ENCODE results near the gene CCDC154.

Gene CCDC154

GRCh38 chr16:1435921-1436697 is 8.2 kb downstream of the CCDC154 start:
- no peak for DNase-seq (ENCODE audit: low read depth)

GRCh38 chr16:1434644-1435592 is 9.4 kb downstream of the CCDC154 start:
- no peak for DNase-seq (ENCODE audit: low read depth)

- no peak for DNase-seq (ENCODE audit: low read depth)
These were observed 10.6 kb downstream of the CCDC154 start for GRCh38 chr16:1433756-1434155.

GRCh38 chr16:1433263-1433560 is 11.1 kb downstream of the CCDC154 start:
- no peak for DNase-seq (ENCODE audit: low read depth)

- no peak for DNase-seq (ENCODE audit: low read depth)
These were observed 11.7 kb downstream of the CCDC154 start for GRCh38 chr16:1432388-1433262.

GRCh38 chr16:1431497-1432270 is 12.7 kb downstream of the CCDC154 start:
- DNase-seq (ENCODE audit: low read depth) = no peak

- no peak for DNase-seq (ENCODE audit: low read depth)
These were observed 13.4 kb downstream of the CCDC154 start, which contains the start of gene PERCC1 for GRCh38 chr16:1430759-1431496. Gene PERCC1 (plus strand): TSS chr16:1431078. CDS start chr16:1432594, 1,516 bp downstream.

GRCh38 chr16:1430214-1430758 is 14.1 kb downstream of the CCDC154 start:
- no peak for DNase-seq (ENCODE audit: low read depth)

- DNase-seq (ENCODE audit: low read depth) = no peak
These were observed 14.7 kb downstream of the CCDC154 start for GRCh38 chr16:1429631-1430030.

GRCh38 chr16:1429012-1429411 is 15.3 kb downstream of the CCDC154 start:
- DNase-seq (ENCODE audit: low read depth) = no peak

GRCh38 chr16:1428511-1428910 is 15.8 kb downstream of the CCDC154 start:
- DNase-seq (ENCODE audit: low read depth) = no peak

- no peak for DNase-seq (ENCODE audit: low read depth)
These were observed 16.6 kb downstream of the CCDC154 start for GRCh38 chr16:1427473-1428461.

GRCh38 chr16:1426734-1427471 is 17.5 kb downstream of the CCDC154 start:
- no peak for DNase-seq (ENCODE audit: low read depth)

GRCh38 chr16:1425616-1426370 is 18.6 kb downstream of the CCDC154 start:
- no peak for DNase-seq (ENCODE audit: low read depth)

- no peak for DNase-seq (ENCODE audit: low read depth)
These were observed 20.3 kb downstream of the CCDC154 start for GRCh38 chr16:1424028-1424427.

- no peak for DNase-seq (ENCODE audit: low read depth)
These were observed 22.3 kb downstream of the CCDC154 start for GRCh38 chr16:1422076-1422475.

GRCh38 chr16:1420111-1420539 is 24.2 kb downstream of the CCDC154 start:
- no peak for DNase-seq (ENCODE audit: low read depth)

Measured in stimulated activated CD8-positive, alpha-beta memory T cell treated with anti-CD3 and anti-CD28 coated beads, Interleukin-12 subunit alpha, Interleukin-12 subunit beta, amount 100 ng/mL, for 1 hour (primary cell).